GM19238 (cell line): Measurements from ENCODE around the gene SBF2.

Experiments used
- DNase-seq: peaks from one replicate; pipeline ENCODE4 v3.0.0; 2011; ENCODE audit warnings: low spot score; ENCODE audit not compliant: insufficient read length

SBF2 gene

GRCh38 chr11:10293423-10294289 lies at the start of gene SBF2:
SBF2 (minus strand) TSS chr11:10294219; CDS start chr11:10294069, 150 bp downstream.
- DNase-seq, result no peak

DNA sequence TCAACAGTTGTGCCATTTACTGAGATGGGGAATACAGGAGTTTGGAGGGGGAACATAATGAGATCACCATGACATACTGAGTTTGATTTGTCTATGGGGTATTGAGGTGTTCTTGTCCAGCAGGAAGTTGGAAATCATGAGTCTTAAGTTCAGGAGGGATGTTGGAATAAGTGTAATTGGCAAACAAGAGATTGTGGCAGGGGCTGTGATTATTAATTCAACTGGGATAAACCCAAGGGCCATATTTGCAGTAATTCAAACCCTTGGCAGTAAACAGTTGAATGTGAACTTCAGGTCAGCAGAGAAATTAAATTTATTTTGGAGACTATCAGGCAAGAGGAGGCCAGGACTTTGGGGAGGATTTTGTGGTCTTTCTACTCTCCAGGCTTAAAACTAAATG lies 44.3 kb upstream of the SBF2 start:
- no peak for DNase-seq

- DNase-seq, result no peak
Observed at GRCh38 chr11:10333490-10333889, 39.5 kb upstream of the SBF2 start.

- no peak for DNase-seq
Observed at GRCh38 chr11:10331548-10332289, 37.7 kb upstream of the SBF2 start.

- DNase-seq, result no peak
Observed at GRCh38 chr11:10329935-10330334, 35.9 kb upstream of the SBF2 start.

- no peak for DNase-seq
Observed at GRCh38 chr11:10329356-10329755, 35.3 kb upstream of the SBF2 start.

DNA sequence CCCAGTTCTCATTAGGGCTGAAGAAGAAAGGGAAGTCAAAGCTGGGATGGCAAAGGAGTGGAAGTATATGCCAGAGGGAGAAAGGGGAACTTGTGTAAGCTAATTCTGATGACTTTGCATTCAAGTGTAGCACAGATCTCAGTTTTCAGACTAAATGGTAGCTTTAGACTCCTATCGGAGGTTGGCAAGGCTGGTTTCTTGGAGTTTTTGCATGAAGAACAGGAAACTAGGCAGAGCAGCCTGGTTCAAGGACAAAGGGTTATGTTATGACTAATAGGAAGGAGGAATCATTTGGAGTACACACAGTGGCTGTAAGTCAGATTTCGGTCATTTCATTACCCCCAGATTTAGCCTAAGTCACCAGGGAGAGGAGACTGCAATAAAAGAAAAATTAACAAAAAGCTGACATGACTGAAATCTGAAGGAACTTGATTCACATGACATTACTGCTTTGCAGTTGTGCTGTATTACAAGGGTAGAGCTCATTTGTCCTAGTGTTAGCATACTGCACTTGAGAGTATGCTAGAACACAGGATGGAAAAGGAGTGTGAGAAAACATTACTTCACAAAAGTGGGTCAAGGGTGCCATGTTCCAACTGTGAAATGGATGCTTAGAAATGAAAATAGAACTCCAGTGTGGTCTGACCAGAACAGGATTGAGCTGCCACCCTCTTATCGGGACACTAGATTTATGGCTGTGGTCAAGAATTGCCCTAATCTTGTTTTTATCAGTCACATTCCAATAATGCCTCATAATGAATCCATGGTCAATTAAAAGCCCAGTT lies 34.5 kb upstream of the SBF2 start:
- DNase-seq, result no peak

GRCh38 chr11:10327254-10327653 lies 33.2 kb upstream of the SBF2 start:
- DNase-seq, result no peak

GRCh38 chr11:10326012-10326964 lies 32.3 kb upstream of the SBF2 start:
- DNase-seq, result no peak

GRCh38 chr11:10325277-10326011 lies 31.4 kb upstream of the SBF2 start:
- DNase-seq, result no peak

DNA sequence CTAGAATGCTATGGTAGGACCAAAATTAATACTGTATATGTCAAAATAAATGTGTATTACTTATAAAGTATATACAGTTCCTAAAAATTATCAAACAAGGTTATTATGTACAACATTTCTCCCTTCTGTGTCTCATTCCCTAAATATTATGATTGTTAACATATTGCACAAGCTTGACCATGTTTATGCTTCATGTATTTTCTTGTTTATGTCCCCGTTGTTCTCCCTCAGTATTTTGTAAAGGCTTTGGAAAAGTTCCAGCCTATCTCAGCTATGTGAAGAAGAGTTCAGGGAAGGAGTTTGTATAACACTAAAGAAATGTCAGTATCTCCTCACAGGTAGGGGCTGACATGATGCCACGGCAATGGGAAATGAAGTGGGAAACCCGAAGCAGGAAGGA lies 30.5 kb upstream of the SBF2 start:
- no peak for DNase-seq

DNA sequence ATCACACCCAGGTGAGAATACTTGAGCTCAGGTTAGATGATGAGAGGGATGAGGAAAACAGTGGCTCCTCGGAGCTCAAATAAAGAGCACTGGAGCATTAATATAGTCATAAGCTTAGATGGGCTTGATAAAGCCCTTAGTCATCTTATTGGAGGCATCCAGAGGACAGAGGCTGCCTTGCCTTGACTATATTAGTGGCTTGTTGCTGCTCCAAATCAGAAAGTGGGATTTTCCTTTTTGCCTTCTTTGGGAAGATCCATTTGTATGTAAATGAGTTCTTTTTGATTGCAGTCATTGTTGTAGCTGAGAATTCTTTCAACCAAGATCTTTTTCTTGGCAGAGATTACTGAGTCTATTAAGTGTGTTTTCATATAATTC lies 29.8 kb upstream of the SBF2 start:
- no peak for DNase-seq

DNA sequence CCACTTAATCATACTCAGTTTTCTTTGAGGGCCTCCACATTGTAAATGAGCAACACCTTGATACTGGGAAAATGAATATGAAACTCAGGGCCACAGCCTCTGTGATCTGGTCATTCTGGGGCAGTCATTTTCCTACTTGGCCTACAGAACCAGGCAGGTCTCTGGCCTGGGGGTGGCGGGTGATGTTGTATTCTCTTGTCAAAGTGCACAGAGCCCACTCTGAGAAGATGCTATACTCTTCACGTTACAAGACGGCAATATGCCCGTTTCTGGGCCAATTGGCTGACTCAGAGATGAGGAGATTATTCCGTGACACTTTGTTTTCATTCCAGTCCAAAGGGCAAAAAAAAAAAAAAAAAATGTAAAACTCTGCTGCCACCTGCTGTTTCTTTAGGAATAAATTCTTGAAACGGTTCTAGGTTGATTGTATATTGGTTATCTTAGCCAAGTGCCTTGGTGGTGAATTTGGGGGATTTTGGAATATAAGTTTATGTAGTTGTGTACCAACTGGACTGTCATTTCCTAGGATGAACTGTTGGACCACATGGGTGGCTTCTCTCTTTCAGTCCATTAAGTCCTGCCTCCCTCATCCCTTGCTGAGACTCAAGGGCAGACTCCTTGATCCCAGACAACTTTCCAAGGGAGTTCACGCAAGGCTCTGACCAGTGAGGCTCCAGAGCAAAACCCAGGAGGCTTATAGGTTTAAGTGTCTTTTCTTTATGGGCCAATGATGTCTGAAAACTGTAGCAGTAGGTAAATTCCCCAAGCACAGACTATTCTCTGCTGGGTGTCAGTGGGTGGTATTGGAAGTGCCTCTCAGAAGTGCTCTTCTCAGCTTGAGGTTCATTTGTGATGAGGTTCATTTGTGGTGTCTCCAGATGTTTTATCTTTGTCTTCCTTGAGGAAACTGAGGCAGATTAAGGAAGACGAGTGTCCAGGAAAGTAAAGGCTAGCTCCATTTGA lies 29.1 kb upstream of the SBF2 start:
- DNase-seq, result no peak

- no peak for DNase-seq
Observed at GRCh38 chr11:10322401-10322800, 28.4 kb upstream of the SBF2 start.

DNA sequence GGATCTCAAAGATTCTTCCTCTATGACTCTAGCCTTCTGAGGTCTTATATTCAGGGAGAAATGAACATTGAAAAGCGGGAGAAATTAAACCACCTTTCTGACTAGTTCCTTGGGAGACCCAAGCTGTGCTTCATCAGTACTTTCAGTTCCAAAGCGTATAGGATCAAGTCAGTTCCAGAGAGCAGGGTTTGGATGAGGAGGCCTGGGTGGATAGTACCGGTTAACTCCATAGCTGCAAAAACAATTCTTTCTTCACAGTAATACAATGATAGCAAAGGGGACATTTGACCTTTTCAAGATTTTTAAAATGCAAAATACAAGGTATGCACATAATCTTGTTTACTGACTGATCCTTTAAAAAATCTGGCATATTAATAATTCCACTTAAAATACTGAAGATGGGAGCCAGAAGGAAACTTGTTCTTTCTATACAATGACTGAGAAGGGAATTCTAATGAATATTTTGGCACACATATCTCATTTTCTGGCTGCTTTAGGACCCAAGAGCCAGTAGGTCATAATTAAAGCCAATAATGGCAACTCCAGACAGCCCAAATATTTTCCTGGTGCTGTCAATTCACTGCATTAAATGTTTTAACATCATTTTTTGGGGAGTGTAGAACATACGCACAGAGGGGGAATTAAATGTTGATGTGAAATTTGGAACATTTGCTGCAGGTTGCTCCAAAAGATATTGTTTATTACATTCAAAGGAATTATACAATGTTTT lies 26.9 kb upstream of the SBF2 start:
- DNase-seq, result no peak

GRCh38 chr11:10319702-10320558 lies 25.9 kb upstream of the SBF2 start:
- DNase-seq, result no peak

- DNase-seq, result no peak
Observed at GRCh38 chr11:10318527-10318802, 24.4 kb upstream of the SBF2 start.
